Esophagus squamous epithelium (tissue), 5 donors: ENCODE data around the gene GEN1. TPM values are rescaled to one million over a fixed set of nuclear protein-coding genes. Genes with fewer than 3 reads are reported as not detected.

Source experiments
- DNase-seq: peaks from one replicate; lab custom pipeline; 2025; lab: John Stamatoyannopoulos, UW
- H3K27ac ChIP-seq, 4 donors: fragments of 200-600 bp; sonication (generic); one replicate each; pipeline ENCODE4 v1.5.1; 2016 to 2019; ENCODE audit warnings: mild to moderate bottlenecking in 1 of 4
- H3K27me3 ChIP-seq, 4 donors: fragments of 200-600 bp; sonication (generic); 1 replicate in 3 of 4; 2 replicates in 1 of 4; pipeline versions ENCODE4 v1.5.1 to v1.6.0; 2017 to 2021; ENCODE audit warnings: antibody characterized with exemption in 1 of 4
- H3K36me3 ChIP-seq, 3 donors: fragments of 200-600 bp; sonication (generic); one replicate each; pipeline ENCODE4 v1.5.1; 2016 to 2019
- H3K4me1 ChIP-seq, 3 donors: fragments of 200-600 bp; sonication (generic); one replicate each; pipeline ENCODE4 v1.5.1; 2017 to 2019
- H3K4me3 ChIP-seq, 4 donors: fragments of 200-600 bp; sonication (generic); 1 replicate in 3 of 4; 2 replicates in 1 of 4; pipeline ENCODE4 v1.5.1; 2016 to 2019; ENCODE audit warnings: mild to moderate bottlenecking in 2 of 4, moderate library complexity in 1 of 4
- H3K9me3 ChIP-seq, 3 donors: fragments of 200-600 bp; sonication (generic); one replicate each; pipeline ENCODE4 v1.5.1; 2016 to 2019
- POLR2A ChIP-seq, 4 donors: fragments of 450-650 bp; IDR thresholded peaks; one replicate each; pipeline ENCODE4 v1.6.1; 2017; ENCODE audit warnings: antibody characterized with exemption in 4 of 4, mild to moderate bottlenecking in 4 of 4, moderate library complexity in 3 of 4
- WGBS, 2 donors: methylation state at CpG; one replicate each; pipeline ENCODE4 v1.1.5; 2018; 5-methylcytosine and 5-hydroxymethylcytosine counted together
- intact Hi-C: fragments of 100-400 bp; cut with DNase I; formaldehyde crosslinking; loops from one replicate; pipeline ENCODE4 v1.15.0; 2022
- total RNA-seq, 4 donors: library from RNA; depleted of rRNA; stranded (reverse); fragments of >200 nt; gene quantifications; one replicate each; pipeline ENCODE4 v1.1.0, GENCODE V29; 2016
- TF ChIP-seq, protein P1 (sequence below), 6 experiments: fragments of 450-650 bp in 4 of 6; fragments of 200-600 bp in 2 of 6; sonication (generic) in 2 of 6; IDR thresholded peaks; one replicate each; pipeline ENCODE4 v1.5.1; 2016 to 2019; ENCODE audit warnings: antibody characterized with exemption in 6 of 6, mild to moderate bottlenecking in 4 of 6, moderate library complexity in 4 of 6
- donor health status: DM: yes; HTN: yes; CAD: no.

GEN1 gene
- total RNA-seq, 4 donors from 2014 or later = 10.2 to 23.4 (median 18.9) TPM

DNA sequence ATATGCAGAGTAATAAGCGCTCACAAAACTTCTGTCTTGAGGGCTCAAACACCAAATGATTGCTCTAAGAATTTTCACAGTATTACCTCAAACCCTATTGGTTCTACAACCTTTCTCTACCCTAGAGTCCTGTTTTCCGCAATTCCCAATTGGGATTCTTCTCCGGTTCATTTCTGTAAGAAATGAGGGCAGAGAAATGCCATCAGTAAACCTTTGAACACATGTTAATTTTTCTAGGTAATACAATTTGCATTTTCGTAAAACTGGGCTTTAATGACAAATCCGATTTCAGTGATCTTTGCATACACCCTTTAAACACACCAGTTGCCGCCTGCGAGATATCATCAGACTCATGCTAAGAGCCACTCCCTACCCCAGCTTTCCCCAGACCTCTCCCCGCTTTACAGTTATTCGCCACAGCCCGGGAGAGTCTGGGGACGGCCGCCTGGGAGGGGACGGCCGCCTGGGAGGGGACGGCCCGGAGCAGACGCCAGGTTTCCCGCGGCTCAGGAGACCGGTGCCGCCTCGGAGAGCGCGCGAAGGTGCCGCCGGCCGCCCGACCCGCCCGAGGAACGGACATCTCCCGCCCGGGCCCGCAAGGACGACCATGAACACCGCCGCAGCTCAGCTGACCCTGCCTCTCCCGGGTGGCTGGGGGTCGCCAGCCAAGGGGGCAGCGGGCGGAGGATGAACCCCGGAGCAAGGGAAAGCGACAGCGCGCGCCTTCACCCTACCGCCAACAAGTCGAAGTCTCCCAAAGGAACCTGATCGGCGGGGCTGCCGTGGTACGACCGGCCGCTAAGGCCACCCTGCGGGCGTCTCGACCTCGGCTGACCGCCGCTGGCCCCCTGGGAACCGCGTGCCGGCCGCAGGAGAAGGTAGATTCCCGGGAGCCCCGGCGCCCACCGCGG is 791 bp upstream of the GEN1 start:
- Histone ChIP-seq H3K4me3 (peak overlapping the region; percentile 74 to 98 (median 87)), H3K9me3 (no peaks in the 10 kb centered on the region), H3K36me3 (no peaks in the 10 kb centered on the region), H3K27ac (peak overlapping the region; percentile 96 to 98 (median 96)), H3K4me1 (peaks cover 0 to 76% (median 14%) of the 10 kb centered on the region in 3 donors), H3K27me3 (no peaks in the 10 kb centered on the region)
- TF ChIP-seq, protein P1, sequence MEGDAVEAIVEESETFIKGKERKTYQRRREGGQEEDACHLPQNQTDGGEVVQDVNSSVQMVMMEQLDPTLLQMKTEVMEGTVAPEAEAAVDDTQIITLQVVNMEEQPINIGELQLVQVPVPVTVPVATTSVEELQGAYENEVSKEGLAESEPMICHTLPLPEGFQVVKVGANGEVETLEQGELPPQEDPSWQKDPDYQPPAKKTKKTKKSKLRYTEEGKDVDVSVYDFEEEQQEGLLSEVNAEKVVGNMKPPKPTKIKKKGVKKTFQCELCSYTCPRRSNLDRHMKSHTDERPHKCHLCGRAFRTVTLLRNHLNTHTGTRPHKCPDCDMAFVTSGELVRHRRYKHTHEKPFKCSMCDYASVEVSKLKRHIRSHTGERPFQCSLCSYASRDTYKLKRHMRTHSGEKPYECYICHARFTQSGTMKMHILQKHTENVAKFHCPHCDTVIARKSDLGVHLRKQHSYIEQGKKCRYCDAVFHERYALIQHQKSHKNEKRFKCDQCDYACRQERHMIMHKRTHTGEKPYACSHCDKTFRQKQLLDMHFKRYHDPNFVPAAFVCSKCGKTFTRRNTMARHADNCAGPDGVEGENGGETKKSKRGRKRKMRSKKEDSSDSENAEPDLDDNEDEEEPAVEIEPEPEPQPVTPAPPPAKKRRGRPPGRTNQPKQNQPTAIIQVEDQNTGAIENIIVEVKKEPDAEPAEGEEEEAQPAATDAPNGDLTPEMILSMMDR (IDR thresholded peaks at IDR 0.05) = no peak
- peak in 2 of 4 donors; percentile 23 to 74 for TF ChIP-seq POLR2A (IDR thresholded peaks at IDR 0.05)
- DNase-seq = no peak
- intact Hi-C loops = no loop called here
- 4 to 5% methylated on average over 8 to 18 of the region's 70 CpGs for WGBS, 2 donors

DNA sequence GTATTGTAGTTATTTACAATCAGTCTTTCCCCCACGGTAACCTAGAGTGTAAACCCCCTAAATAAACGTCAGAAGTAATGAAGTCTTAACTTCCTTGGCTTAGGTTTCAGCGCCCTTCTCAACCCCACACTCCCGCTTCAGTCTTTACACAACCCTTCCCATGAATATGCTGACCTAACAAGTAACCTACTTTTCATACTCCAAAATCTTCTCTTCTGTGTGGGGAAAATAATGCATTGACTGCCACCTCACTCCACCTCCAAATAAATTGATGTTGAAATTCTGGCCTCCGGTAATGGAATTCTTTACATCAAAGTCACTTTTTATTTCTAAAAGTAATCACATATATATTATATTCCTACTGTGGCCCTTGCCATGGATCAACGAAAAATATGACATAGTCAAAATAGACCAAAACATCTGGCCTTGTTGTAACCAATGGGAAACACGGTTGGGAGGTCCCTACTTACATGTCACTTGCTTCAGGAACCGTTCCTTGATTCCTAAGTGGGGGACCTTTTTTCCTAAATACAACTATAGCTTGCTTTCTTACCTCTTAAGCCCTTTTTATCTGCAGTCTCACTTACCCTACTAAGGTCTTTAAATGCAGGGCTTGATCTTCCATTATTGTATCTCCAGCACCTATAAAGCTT is 961 bp downstream of the GEN1 start:
- WGBS, 2 donors = 7 to 9% methylated on average over 8 of the region's 8 CpGs
- Histone ChIP-seq H3K27ac (peak overlapping the region; percentile 96 to 98 (median 96)), H3K4me1 (peaks cover 0 to 75% (median 14%) of the 10 kb centered on the region in 3 donors), H3K36me3 (no peaks in the 10 kb centered on the region), H3K27me3 (no peaks in the 10 kb centered on the region), H3K9me3 (no peaks in the 10 kb centered on the region), H3K4me3 (peak overlapping the region; percentile 74 to 98 (median 87))
- TF ChIP-seq POLR2A (IDR thresholded peaks at IDR 0.05) = no peak
- TF ChIP-seq, protein P1 (IDR thresholded peaks at IDR 0.05) = no peak
- DNase-seq = no peak
- intact Hi-C loops = no loop called here

DNA sequence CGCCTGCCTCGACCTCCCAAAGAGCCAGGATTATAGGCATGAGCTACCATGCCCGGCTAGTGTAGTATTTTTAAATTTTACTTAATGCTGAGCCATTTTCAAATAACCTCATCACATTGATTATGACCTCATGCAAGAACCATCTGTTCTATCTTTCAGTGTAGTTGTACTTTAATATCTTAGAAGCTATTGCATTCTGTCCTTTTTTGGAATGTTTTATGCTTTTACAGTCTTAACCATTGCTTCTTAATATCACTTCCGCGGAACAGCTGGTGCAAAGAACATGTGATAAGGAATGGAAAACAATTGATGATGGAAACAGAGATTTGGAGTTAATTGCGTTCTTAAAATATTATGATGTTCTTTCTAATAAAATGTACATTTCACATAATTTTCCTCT is 2.7 kb downstream of the GEN1 start:
- H3K27ac ChIP-seq = no peak overlapping the region
- TF ChIP-seq POLR2A (IDR thresholded peaks at IDR 0.05) = no peak
- TF ChIP-seq, protein P1 (IDR thresholded peaks at IDR 0.05) = no peak
- H3K9me3 ChIP-seq = no peaks in the 10 kb centered on the region
- DNase-seq = no peak
- WGBS, 2 donors = 81 to 86% methylated on average over 6 of the region's 6 CpGs
- no peaks in the 10 kb centered on the region for H3K27me3 ChIP-seq
- peaks cover 0 to 57% (median 8%) of the 10 kb centered on the region in 3 donors for H3K4me1 ChIP-seq
- peaks cover 0 to 5% (median 0%) of the 10 kb centered on the region in 3 donors for H3K36me3 ChIP-seq
- no peak overlapping the region for H3K4me3 ChIP-seq
- intact Hi-C loops = no loop called here

DNA sequence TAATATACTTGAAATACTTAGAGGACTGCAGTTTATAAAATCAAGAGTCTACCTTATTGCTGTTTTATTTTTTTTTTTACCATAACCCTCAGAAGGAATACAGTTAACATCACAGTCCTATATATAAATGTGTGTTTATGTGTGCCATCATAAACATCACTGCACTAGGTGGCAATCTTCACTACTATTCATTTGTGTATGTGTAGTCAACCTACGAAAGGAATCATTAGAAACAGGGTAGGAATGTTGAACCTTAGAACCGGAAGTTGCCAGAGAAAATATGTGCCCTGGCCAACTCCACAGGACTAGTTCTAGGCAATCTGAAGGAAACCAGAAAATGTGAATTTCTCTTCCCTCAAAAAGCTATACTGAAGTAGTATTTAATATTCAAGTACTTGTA is 3.4 kb downstream of the GEN1 start:
- no peaks in the 10 kb centered on the region for H3K9me3 ChIP-seq
- H3K36me3 ChIP-seq = peaks cover 0 to 5% (median 0%) of the 10 kb centered on the region in 3 donors
- WGBS, 2 donors = 29 to 39% methylated on average over 2 of the region's 2 CpGs
- intact Hi-C loops = no loop called here
- no peak for DNase-seq
- no peak overlapping the region for H3K4me3 ChIP-seq
- TF ChIP-seq POLR2A (IDR thresholded peaks at IDR 0.05) = no peak
- TF ChIP-seq, protein P1 (IDR thresholded peaks at IDR 0.05) = peak in 3 of 6 experiments; percentile 8 to 29 (median 12)
- peak overlapping the region in 2 of 4 donors; percentile 2 to 10 for H3K27ac ChIP-seq
- no peaks in the 10 kb centered on the region for H3K27me3 ChIP-seq
- H3K4me1 ChIP-seq = peaks cover 0 to 52% (median 5%) of the 10 kb centered on the region in 3 donors
